Lower leg skin (tissue), 4 donors: ENCODE results near the gene SMG7. TPM values are rescaled to one million over a fixed set of nuclear protein-coding genes. Genes with fewer than 3 reads are reported as not detected.

ENCODE experiments used
- DNase-seq, 2 donors: peaks; one replicate each; pipeline ENCODE4 v3.0.0-alpha.2; 2019; ENCODE audit warnings: low spot score in 2 of 2
- H3K4me3 ChIP-seq: fragments of 200-600 bp; sonication (generic); 2 replicates; pipeline ENCODE4 v1.5.1; 2017; ENCODE audit warnings: mild to moderate bottlenecking, low read depth; ENCODE audit not compliant: poor library complexity, severe bottlenecking
- POLR2A ChIP-seq, 2 donors: fragments of 450-650 bp; IDR thresholded peaks; one replicate each; pipeline ENCODE4 v1.6.1; 2016 to 2017; ENCODE audit warnings: antibody characterized with exemption in 2 of 2, mild to moderate bottlenecking in 1 of 2, moderate library complexity in 1 of 2
- WGBS, 2 donors: methylation state at CpG; one replicate each; pipeline ENCODE4 v1.1.5; 2018; 5-methylcytosine and 5-hydroxymethylcytosine counted together
- intact Hi-C: fragments of 100-400 bp; cut with DNase I; formaldehyde crosslinking; loops from one replicate; pipeline ENCODE4 v1.15.0; 2023; ENCODE audit warnings: low total_unique reads
- total RNA-seq, 4 donors: library from RNA; depleted of rRNA; stranded (reverse); fragments of >200 nt; gene quantifications; one replicate each; pipeline ENCODE4 v1.1.0, GENCODE V29; 2016
- TF ChIP-seq, protein P1 (sequence below), 3 donors: fragments of 450-650 bp; IDR thresholded peaks; one replicate each; pipeline ENCODE4 v1.5.1; 2016; ENCODE audit warnings: antibody characterized with exemption in 3 of 3, mild to moderate bottlenecking in 3 of 3, moderate library complexity in 2 of 3

Gene SMG7
- total RNA-seq, 4 donors from 2014 or later = 34.8 to 57.9 (median 42.6) TPM

DNA sequence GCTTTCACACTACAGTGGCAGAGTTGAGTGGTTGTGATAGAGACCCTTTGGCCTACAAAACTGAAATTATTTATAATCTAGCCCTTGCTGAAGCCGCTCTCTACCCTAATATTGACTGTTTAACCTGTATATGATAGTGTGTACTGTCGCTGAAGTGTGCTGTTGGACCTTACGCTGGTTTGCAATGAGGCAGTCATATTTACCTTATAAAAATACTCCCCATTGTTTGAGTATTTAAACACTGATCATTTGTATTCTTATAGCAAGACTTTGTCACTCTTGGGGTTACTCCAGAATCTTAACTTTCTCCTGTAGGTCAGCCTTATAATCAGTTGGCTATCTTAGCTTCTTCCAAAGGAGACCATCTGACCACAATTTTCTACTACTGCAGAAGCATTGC is 56.3 kb downstream of the SMG7 start:
- WGBS, 2 donors = 91 to 98% methylated on average over 3 of the region's 3 CpGs
- intact Hi-C loops = no loop called here
- TF ChIP-seq, protein P1, sequence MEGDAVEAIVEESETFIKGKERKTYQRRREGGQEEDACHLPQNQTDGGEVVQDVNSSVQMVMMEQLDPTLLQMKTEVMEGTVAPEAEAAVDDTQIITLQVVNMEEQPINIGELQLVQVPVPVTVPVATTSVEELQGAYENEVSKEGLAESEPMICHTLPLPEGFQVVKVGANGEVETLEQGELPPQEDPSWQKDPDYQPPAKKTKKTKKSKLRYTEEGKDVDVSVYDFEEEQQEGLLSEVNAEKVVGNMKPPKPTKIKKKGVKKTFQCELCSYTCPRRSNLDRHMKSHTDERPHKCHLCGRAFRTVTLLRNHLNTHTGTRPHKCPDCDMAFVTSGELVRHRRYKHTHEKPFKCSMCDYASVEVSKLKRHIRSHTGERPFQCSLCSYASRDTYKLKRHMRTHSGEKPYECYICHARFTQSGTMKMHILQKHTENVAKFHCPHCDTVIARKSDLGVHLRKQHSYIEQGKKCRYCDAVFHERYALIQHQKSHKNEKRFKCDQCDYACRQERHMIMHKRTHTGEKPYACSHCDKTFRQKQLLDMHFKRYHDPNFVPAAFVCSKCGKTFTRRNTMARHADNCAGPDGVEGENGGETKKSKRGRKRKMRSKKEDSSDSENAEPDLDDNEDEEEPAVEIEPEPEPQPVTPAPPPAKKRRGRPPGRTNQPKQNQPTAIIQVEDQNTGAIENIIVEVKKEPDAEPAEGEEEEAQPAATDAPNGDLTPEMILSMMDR (IDR thresholded peaks at IDR 0.05) = no peak
- no peak for TF ChIP-seq POLR2A (IDR thresholded peaks at IDR 0.05)
- DNase-seq = no peak
- H3K4me3 ChIP-seq = no peak overlapping the region

DNA sequence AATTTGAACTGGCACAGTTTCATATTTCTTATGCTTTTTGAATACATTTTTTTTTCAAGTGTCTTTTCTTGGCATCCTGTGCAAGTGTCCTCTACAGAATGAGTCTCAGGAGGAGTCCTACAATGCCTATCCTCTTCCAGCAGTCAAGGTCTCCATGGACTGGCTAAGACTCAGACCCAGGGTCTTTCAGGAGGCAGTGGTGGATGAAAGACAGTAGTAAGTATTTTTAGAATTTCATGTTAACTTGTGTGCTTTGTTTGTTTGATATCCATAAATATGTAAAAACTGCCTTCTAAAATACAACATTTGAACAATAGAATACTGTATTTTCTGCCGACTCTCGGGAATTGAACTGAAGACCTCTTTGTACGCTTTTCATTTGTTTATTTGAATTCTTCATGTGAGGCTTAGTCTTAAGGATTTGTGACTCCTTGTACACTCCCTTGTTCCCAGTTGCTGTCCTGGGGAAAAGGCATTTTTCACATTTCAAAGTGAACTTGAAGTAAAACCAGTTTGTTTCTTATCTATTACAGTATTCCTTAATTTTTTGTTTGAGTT is 61.4 kb downstream of the SMG7 start:
- DNase-seq = no peak
- intact Hi-C loops = no loop called here
- TF ChIP-seq, protein P1 (IDR thresholded peaks at IDR 0.05) = no peak
- H3K4me3 ChIP-seq = no peak overlapping the region
- WGBS, 2 donors = 88 to 93% methylated on average over 3 of the region's 3 CpGs

DNA sequence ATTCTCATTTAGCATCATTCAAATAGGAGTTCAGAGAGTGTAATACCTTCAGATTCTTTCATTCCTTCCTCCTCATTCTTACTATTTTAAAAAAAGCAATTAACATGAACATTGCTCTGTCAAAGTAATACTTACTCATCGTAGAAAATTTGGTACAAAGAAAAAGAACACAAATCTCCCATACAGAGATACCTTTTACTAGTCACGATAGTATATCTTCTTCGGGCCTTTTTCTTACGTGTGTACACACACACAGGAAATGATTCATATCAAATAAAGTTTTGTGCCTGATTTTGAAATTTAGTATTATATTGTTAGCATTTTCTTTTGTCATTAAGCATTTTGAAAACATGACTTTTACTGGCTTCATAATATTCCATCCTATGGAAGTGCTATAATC is 65.1 kb downstream of the SMG7 start:
- TF ChIP-seq, protein P1 (IDR thresholded peaks at IDR 0.05) = no peak
- TF ChIP-seq POLR2A (IDR thresholded peaks at IDR 0.05) = no peak
- intact Hi-C loops = no loop called here

DNA sequence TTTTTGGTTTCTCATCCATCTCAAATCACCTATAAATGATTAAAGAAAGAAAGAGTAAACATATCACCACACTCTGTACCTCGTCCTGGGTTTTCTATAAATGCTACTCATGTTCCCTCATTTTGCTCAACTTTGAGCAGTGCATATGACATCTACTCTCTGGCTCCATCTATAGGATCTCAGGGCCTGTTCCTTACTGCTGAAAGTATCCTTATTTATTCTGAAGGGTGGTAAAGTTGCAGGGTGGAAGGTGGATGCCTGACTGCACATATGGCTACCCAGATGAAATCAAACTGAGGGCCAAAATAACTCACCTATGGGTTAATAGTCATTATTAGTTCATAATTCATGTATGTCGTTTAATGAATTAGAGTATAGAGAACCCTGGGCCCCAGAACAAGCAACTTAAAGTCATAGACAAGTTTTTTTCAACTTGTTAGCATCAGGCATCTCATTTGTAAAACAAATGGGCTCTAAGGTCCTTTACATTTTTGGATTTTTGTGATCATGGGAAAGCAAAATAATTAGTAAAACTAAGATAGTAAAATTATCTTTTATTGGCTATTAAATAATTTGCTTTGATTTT is 71.4 kb downstream of the SMG7 start:
- DNase-seq = no peak
- intact Hi-C loops = no loop called here
- no peak overlapping the region for H3K4me3 ChIP-seq
- 27 to 32% methylated on average over 2 of the region's 2 CpGs for WGBS, 2 donors
- TF ChIP-seq, protein P1 (IDR thresholded peaks at IDR 0.05) = no peak
- TF ChIP-seq POLR2A (IDR thresholded peaks at IDR 0.05) = no peak

More for the DNA sequence above, 65.1 kb downstream of the SMG7 start:
- 94 to 95% methylated on average over 4 of the region's 4 CpGs for WGBS, 2 donors
- H3K4me3 ChIP-seq = no peak overlapping the region
- no peak for DNase-seq

DNA sequence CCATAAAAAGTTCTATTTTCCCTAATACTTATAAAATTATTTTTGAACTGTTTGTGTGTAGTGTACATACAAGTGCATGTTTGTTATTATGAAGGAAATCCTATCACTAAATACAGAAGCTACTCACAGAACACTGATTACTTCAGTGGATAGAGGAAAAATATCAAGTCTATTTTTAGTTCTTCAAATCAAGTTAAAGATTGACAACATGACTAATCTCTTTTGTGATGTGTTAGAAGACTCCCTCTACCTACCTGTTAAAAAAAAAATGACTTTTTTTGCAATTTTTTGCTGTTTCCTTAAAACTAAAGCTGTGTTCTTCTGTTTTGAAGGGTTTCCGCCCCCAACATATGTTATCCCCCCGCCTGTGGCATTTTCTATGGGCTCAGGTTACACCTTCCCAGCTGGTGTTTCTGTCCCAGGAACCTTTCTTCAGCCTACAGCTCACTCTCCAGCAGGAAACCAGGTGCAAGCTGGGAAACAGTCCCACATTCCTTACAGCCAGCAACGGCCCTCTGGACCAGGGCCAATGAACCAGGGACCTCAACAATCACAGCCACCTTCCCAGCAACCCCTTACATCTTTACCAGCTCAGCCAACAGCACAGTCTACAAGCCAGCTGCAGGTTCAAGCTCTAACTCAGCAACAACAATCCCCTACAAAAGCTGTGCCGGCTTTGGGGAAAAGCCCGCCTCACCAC is 72.4 kb downstream of the SMG7 start:
- TF ChIP-seq, protein P1 (IDR thresholded peaks at IDR 0.05) = no peak
- no peak for TF ChIP-seq POLR2A (IDR thresholded peaks at IDR 0.05)
- 80% methylated on average over 5 of the region's 5 CpGs for WGBS, 2 donors
- no peak for DNase-seq
- no peak overlapping the region for H3K4me3 ChIP-seq
- intact Hi-C loops = no loop called here
